ENCODE measurements around the gene RAB11A. TPM values are rescaled to one million over a fixed set of nuclear protein-coding genes. Genes with fewer than 3 reads are reported as not detected.
A peak's percentile ranks its signal among the peaks of the same experiment; 100 is the strongest.

Gene RAB11A
- total RNA-seq, 1 donor from 2014 or later, result 167 TPM

- TF ChIP-seq, protein P1, sequence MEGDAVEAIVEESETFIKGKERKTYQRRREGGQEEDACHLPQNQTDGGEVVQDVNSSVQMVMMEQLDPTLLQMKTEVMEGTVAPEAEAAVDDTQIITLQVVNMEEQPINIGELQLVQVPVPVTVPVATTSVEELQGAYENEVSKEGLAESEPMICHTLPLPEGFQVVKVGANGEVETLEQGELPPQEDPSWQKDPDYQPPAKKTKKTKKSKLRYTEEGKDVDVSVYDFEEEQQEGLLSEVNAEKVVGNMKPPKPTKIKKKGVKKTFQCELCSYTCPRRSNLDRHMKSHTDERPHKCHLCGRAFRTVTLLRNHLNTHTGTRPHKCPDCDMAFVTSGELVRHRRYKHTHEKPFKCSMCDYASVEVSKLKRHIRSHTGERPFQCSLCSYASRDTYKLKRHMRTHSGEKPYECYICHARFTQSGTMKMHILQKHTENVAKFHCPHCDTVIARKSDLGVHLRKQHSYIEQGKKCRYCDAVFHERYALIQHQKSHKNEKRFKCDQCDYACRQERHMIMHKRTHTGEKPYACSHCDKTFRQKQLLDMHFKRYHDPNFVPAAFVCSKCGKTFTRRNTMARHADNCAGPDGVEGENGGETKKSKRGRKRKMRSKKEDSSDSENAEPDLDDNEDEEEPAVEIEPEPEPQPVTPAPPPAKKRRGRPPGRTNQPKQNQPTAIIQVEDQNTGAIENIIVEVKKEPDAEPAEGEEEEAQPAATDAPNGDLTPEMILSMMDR (IDR thresholded peaks at IDR 0.05; ENCODE audit: insufficient read depth, low read length, severe bottlenecking), result no peak
- peak; percentile 62 for FAIRE-seq
- no peaks in the 10 kb centered on the region for H3K36me3 ChIP-seq (ENCODE audit: control insufficient read depth, insufficient read depth, low read length)
- H3K4me3 ChIP-seq (ENCODE audit: low read depth, low read length), result no peak overlapping the region
- no peaks in the 10 kb centered on the region for H3K27me3 ChIP-seq (ENCODE audit: control insufficient read depth, insufficient read depth, low read length)
- peak; percentile 97 for DNase-seq (ENCODE audit: low read depth)
Measured at GRCh38 chr15:65939901-65940617, 70.8 kb downstream of the RAB11A start.

- no peaks in the 10 kb centered on the region for H3K27me3 ChIP-seq (ENCODE audit: control insufficient read depth, insufficient read depth, low read length)
- H3K4me3 ChIP-seq (ENCODE audit: low read depth, low read length), result no peak overlapping the region
- FAIRE-seq (no peak), DNase-seq (ENCODE audit: low read depth) (peak; percentile 71)
- TF ChIP-seq, protein P1 (IDR thresholded peaks at IDR 0.05; ENCODE audit: insufficient read depth, low read length, severe bottlenecking), result no peak
- no peaks in the 10 kb centered on the region for H3K36me3 ChIP-seq (ENCODE audit: control insufficient read depth, insufficient read depth, low read length)
Measured at GRCh38 chr15:65940618-65940909, 71.3 kb downstream of the RAB11A start.

Other genes starting within 250 kb of the RAB11A start
- 1.6 and 2.2 TPM in 2 replicates for gene SLC24A1, start 247.6 kb upstream of the RAB11A start, total RNA-seq
- 11.1 and 12.0 TPM in 2 replicates for gene DENND4A, start 77.2 kb upstream of the RAB11A start, total RNA-seq